HG02840 (cell line): ENCODE results near the gene REV3L.
"Not testable (repeated sequence)": the region's sequence is repeated elsewhere in the genome, so short reads cannot be mapped to it uniquely, and the experiment has no call there.

Source experiments
- ATAC-seq: cut with Tn5 transposase; IDR thresholded peaks from one replicate; pipeline ENCODE4 v1.9.1; 2021; ENCODE audit warnings: mild to moderate bottlenecking, moderate library complexity, moderate number of reproducible peaks; ENCODE audit not compliant: unreplicated experiment, low FRiP score

The REV3L gene

DNA sequence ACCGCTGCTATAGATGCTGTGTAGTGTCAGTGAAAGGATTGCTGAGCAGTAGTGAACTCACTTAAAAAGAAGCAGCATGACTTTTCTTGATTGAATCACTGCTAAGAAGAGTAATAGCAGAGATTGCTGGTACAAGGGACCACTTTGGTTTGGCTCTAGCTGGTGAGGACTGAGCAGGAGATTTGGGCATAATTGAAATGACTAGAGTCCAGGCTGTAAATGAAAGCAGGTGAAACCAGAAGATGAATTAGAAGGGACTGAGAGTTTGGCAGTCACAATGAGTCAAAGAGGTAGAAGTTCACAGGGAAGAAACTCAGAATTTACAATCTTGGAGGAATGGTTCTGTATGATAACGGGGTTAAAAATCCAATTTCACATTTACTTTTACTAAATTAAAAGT, 19.1 kb upstream of the REV3L start:
- no peak for ATAC-seq

- ATAC-seq: no peak
Observed at GRCh38 chr6:111499269-111499793, 16.3 kb upstream of the REV3L start.

DNA sequence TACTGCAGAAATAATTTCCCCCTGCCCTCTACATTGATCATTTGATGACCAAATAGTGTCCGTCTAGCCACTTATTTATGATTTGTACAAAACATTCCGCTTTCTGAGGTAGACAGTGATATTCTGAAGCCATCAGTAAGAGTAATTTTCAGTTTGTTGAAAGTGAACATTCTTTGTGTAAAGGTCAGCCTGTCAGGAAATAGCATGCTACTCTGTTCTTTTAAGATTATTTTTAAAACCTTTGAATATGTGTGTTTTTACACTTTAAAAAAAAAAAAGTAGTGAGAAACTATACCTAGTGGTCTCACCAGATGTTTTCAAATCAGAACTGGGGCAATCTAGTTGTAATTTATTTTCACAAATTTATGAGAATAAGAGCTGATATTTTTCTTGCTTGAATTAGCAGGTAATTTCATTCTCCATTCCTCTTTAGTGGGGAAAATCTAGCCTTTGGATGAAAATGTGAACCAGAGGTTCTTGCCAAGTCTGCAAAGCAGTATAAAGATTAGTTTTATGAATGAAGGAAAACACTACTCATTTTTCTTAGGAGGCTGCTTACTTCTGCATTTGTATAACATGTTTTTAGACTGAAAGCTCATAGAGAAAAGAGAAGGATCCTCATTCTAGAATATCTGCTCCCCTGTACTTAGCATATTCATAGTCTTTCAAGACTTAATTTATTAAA, 12.1 kb upstream of the REV3L start:
- ATAC-seq: no peak

GRCh38 chr6:111492499-111492898, 9.5 kb upstream of the REV3L start:
- ATAC-seq: no peak

DNA sequence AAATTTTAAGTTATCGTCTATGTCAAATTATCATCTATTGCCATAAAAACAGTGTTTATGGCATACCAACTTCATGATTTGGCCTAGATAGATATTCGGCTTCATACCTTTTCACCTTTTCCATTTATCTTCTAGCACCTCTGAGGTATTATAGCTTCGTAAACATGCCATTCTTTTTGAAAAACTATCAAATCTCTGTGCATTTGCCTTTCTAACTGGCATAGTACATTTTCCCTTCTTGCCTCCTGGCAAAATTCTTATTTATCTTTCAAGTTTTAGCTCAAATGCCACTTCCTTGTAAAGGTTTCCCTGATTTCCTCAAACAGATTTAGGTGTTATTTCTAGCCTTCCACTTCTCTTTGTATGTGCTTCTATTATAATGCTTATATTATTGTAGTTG, 7.0 kb upstream of the REV3L start:
- ATAC-seq: no peak

GRCh38 chr6:111487661-111488060, 4.6 kb upstream of the REV3L start:
- no peak for ATAC-seq

DNA sequence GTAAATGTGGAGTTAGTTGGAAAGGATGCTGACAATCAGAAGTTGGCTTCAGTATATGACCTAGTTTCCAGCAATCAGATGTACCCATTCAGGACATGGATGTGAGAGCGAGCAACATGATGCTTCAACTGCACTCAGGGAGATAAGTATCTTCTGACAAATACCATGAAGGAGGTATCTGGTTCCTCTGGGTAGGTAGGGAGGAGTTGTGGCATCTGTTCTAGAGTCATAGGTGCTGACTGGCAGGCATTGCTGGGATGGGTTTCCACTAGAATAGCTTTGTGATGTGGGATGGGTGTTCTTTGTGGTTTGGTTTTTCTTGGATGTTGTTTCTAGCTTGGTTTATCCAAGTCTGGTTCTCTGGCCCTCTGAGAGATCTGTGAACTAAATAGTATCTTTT, 3.9 kb upstream of the REV3L start:
- no peak for ATAC-seq

GRCh38 chr6:111486475-111486874, 3.5 kb upstream of the REV3L start:
- no peak for ATAC-seq

GRCh38 chr6:111485342-111485741, 2.3 kb upstream of the REV3L start:
- no peak for ATAC-seq

GRCh38 chr6:111484633-111484930, 1.6 kb upstream of the REV3L start:
- no peak for ATAC-seq

- ATAC-seq: peak; percentile 45
Observed at GRCh38 chr6:111483736-111484632, 966 bp upstream of the REV3L start.

DNA sequence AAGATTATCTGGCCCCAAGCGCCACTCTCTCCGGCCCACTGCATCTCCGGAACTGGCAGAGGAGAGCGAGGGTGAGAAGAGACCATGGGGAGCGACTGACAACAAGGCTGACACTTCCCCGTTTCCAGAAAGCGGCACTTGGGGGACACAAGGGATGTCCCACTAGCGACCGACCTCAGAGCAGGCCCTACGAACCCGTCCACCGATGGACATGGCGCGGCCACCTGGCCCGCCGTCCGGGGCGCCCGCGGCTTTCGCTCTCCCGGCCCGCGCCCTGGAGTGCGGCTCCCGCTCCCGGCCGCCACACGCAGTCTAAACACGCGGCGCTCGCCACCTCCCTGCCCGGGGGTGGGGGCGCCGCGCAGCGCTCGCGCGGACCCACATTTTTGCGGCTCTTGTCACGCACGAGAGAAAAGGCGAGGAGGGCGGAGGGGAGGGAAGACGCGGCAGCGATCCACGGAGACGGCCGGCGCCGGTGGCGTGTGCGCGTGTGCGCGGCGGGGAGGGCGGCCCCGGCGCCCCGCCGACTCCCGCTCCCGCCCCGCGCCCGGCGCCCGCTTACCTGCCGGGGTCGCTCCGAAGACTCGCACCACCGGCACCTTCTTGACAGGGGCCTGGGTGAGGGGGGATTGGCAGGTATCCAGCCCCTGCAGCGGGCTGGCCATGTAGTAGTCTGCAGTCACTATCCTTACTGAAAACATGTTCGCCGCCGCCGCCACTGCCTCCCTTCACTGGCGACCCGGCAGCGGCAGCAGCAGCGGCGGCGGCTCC, 645 bp downstream of the REV3L start:
- peak; percentile 15 for ATAC-seq

- ATAC-seq: no peak
Observed at GRCh38 chr6:111481836-111482187, 1.2 kb downstream of the REV3L start.

- no peak for ATAC-seq
Observed at GRCh38 chr6:111480988-111481822, 1.8 kb downstream of the REV3L start.

DNA sequence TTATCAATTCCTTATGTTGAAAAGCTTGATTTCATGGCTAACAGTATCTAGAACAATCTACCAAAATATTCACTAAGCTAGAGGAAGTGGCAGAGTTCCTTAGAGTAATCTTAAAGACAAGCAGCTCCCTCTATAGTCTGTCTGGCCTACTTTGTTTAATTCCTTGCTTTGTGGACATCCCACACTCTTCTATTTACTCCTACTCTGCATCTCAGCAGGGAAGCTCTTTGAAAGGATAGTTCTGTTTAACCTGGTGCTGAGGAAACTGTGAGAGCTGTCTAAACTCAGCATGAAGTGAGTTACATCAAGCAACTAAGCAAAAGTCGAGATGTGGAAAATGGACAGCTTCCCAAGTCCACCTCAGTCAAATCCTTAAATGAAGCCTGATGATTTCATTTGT, 4.3 kb downstream of the REV3L start:
- ATAC-seq: no peak

- no peak for ATAC-seq
Observed at GRCh38 chr6:111478064-111478476, 4.9 kb downstream of the REV3L start.

- ATAC-seq: no peak
Observed at GRCh38 chr6:111477481-111477938, 5.5 kb downstream of the REV3L start.

DNA sequence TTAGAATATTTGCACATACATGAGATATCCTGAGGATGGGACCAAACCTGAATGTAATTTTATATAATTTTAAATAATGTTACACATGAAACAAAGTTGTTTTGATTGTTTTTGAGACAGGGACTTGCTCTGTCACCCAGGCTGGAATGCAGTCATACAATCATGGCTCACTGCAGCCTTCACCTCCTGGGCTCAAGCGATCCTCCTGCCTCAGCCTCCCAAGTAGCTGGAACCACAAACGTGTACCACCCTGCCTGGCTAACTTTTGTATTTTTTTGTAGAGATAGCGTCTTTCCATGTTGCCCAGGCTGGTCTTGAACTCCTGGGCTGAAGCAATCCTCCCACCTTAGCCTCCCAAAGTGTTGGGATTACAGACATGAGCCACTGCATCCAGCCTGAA, 7.0 kb downstream of the REV3L start:
- not testable (repeated sequence) for ATAC-seq

DNA sequence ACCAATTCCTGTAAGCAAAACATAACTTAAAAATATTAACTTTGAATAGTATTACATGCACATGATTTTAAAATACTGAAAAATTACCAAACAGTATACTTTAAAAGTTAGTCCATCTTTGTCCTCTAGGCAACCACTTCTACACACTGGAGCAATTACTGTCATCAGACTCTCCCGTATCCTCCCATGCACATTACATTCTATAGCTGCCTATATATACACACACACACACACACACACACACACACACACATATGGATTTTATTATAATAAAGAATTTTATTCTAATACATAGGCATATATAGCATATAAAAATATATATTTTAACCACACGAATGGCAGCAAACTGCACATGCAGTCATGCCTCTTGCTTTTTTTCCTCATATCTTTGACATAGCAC, 8.2 kb downstream of the REV3L start:
- no peak for ATAC-seq

DNA sequence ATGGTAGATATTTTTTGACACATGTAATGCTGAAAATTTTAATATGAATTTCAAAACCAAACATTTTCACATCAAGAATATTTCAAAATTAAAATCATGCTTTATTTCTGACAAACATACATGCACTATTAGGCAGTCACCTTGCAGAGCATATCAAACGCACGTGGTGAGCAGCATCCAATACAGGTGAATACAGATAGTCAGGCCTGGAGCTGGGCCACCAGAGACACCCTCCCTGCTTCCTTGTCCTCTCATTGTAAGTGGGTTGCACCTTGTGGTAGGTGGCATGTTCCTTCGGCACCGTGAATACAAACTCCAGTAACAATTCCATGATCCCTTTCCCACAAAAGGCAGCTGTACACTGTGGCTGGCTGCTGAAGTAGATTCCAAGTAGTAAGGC, 8.9 kb downstream of the REV3L start:
- no peak for ATAC-seq
